22Rv1 (cell line): Measurements from ENCODE around the gene RGS3.
"Not testable (repeated sequence)": the region's sequence is repeated elsewhere in the genome, so short reads cannot be mapped to it uniquely, and the experiment has no call there.

Experiments
- CTCF ChIP-seq: fragments of 450-650 bp; IDR thresholded peaks from 2 replicates; pipeline ENCODE4 v1.5.1; 2017; ENCODE audit warnings: mild to moderate bottlenecking
- ZFX ChIP-seq: fragments of 450-650 bp; IDR thresholded peaks from 2 replicates; pipeline ENCODE4 v1.6.1; 2017; ENCODE audit warnings: antibody characterized with exemption, borderline replicate concordance

GRCh38 chr9:113491147-113491546 is 27.6 kb downstream of the RGS3 start:
- not testable (repeated sequence) for TF ChIP-seq CTCF, ZFX
